ENCODE measurements around the gene CCDC28A. TPM values are rescaled to one million over a fixed set of nuclear protein-coding genes. Genes with fewer than 3 reads are reported as not detected.

CCDC28A gene
- total RNA-seq, 1 experiment from 2014 or later, result 12.0 TPM

- H3K4me3 ChIP-seq (replicated peaks in 1 of 2; ENCODE audit: low read depth in 1 of 2, low read length in 2 of 2), result no peak overlapping the region
- H4K20me1 ChIP-seq (ENCODE audit: insufficient read depth), result no peaks in the 10 kb centered on the region
- no peaks in the 10 kb centered on the region for H3K27me3 ChIP-seq (ENCODE audit: insufficient read depth, low read length)
- DNase-seq (ENCODE audit: low read depth, low spot score), result peak; percentile 29
- intact Hi-C loops (cut with micrococcal nuclease), result loop anchor here (1.0 to 2.0 kb wide), 4 partner anchors 73 to 649 kb away; no protein-coding TSS in a partner anchor
- ChIA-PET CTCF (interaction anchor here (1.0 to 2.6 kb wide), 5 partner anchors 74 to 650 kb away, joined by 3 to 13 read pairs (median 4); no protein-coding TSS in a partner anchor), RAD21 (ENCODE audit: low non-redundant PET in 1 of 2, low total read pairs in 2 of 2, uncharacterized antibody in 2 of 2, unreplicated experiment in 2 of 2) (interaction anchor here in 1 of 2 experiments (0.7 kb wide), 1 partner anchor 205 kb away, joined by 3 read pairs; no protein-coding TSS in a partner anchor), POLR2A (no interaction called here)
- H3K4me1 ChIP-seq (ENCODE audit: control insufficient read depth in 1 of 2, insufficient read depth in 2 of 2, low read length in 2 of 2), result no peaks in the 10 kb centered on the region
- peak; percentile 63; the same call in 1 of the 2 replicates for ATAC-seq
- no peak overlapping the region for H2AFZ ChIP-seq (ENCODE audit: low read depth, low read length, poor library complexity, severe bottlenecking)
- H3K27ac ChIP-seq (ENCODE audit: low read depth, low read length), result no peak overlapping the region
- no peaks in the 10 kb centered on the region for H3K9me2 ChIP-seq (ENCODE audit: insufficient read depth)
- H3K79me2 ChIP-seq (ENCODE audit: insufficient read depth, low read length), result no peaks in the 10 kb centered on the region
- no peaks in the 10 kb centered on the region for H3K9me3 ChIP-seq (ENCODE audit: control insufficient read depth in 1 of 2, insufficient read depth in 1 of 2, low read depth in 1 of 2, low read length in 2 of 2)
- no peak overlapping the region for H3K4me2 ChIP-seq (ENCODE audit: low read length)
- no peaks in the 10 kb centered on the region for H3K36me3 ChIP-seq (ENCODE audit: control insufficient read depth in 1 of 2, insufficient read depth in 2 of 2, low read length in 2 of 2)
- H3K9ac ChIP-seq (ENCODE audit: low read length), result no peak overlapping the region
- TF ChIP-seq CBX3 (IDR thresholded peaks at IDR 0.05; ENCODE audit: low read depth) (no peak), CTCF (IDR thresholded peaks at IDR 0.05 in 2 of 3, conservative IDR thresholded peaks at IDR 0.05 in 1 of 3; ENCODE audit: borderline replicate concordance in 1 of 3, insufficient read depth in 1 of 3, low read depth in 2 of 3, low read length in 2 of 3) (peak; percentile 49 to 84 (median 76)), ZNF274 (IDR thresholded peaks at IDR 0.05; ENCODE audit: low read depth, low read length) (no peak), REST (IDR thresholded peaks at IDR 0.05; ENCODE audit: low read depth) (no peak), YY1 (IDR thresholded peaks at IDR 0.05; ENCODE audit: extremely low read depth, insufficient replicate concordance, low read depth, low read length) (no peak), RAD21 (IDR thresholded peaks at IDR 0.05; ENCODE audit: low read depth) (peak; percentile 87)
- no TSS peak for BruUV-seq (replicated peaks)
Observed at GRCh38 chr6:138765896-138766655, 7.5 kb upstream of the CCDC28A start.

Measured in HCT116 (cell line).